Gastrocnemius medialis (tissue), 4 donors: ENCODE data around the gene CSTF3.

Experiments
- CTCF ChIP-seq, 5 experiments: fragments of 450-650 bp in 3 of 5; fragments of 200-600 bp in 2 of 5; sonication (generic) in 2 of 5; IDR thresholded peaks in 4 of 5; conservative IDR thresholded peaks in 1 of 5; 1 replicate in 4 of 5; 2 replicates in 1 of 5; pipeline ENCODE4 v1.5.1; 2016 to 2019; ENCODE audit warnings: antibody characterized with exemption in 5 of 5, mild to moderate bottlenecking in 3 of 5, moderate library complexity in 3 of 5
- POLR2A ChIP-seq, 2 donors: fragments of 450-650 bp; IDR thresholded peaks; one replicate each; pipeline ENCODE4 v1.6.1; 2017; ENCODE audit warnings: antibody characterized with exemption in 2 of 2, mild to moderate bottlenecking in 2 of 2, moderate library complexity in 2 of 2

- TF ChIP-seq CTCF (IDR thresholded peaks at IDR 0.05 in 4 of 5, conservative IDR thresholded peaks at IDR 0.05 in 1 of 5) = no peak
- no peak for TF ChIP-seq POLR2A (IDR thresholded peaks at IDR 0.05)
Observed at GRCh38 chr11:33068611-33069340, 92.5 kb downstream of the CSTF3 start.
